HG03520 (cell line): Measurements from ENCODE around the gene CPLANE1.

Source experiments
- ATAC-seq: cut with Tn5 transposase; IDR thresholded peaks from one replicate; pipeline ENCODE4 v1.9.1; 2021; ENCODE audit warnings: mild to moderate bottlenecking, moderate library complexity; ENCODE audit not compliant: unreplicated experiment

The CPLANE1 gene

DNA sequence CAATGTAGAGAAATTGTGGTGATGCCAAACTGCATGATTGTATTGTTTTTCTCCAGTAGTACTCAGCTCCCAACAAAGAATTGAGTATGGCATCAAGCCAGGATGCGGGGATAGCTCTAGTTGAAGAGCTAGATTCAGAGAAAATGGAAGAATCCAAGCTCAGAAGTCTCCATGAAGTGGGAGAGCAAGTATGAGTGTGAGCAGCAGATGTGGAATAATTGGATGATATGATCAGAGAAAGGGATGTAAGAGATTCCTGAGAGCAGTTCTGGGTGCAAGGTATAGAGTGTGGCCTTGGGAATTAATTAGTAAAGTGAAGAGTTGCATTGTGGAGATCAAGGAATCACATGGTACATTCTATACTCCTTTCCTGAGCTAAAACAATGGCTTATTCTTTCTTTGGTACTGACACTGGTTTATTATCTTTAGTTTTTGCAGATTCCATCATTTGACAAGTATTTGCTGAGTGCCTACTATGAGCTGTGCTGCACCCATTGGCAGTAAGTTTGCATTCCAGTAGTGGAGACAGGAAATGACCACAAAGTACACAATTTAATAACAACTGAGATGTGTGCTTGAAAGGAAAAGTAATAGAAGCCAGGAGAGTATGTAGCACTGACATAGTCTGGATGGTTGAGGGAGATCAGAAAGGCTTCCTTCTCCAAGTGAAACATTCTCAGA lies 177.1 kb downstream of the CPLANE1 start:
- no peak for ATAC-seq

- ATAC-seq, result no peak
These were observed 177.7 kb downstream of the CPLANE1 start for GRCh38 chr5:37071487-37071886.

DNA sequence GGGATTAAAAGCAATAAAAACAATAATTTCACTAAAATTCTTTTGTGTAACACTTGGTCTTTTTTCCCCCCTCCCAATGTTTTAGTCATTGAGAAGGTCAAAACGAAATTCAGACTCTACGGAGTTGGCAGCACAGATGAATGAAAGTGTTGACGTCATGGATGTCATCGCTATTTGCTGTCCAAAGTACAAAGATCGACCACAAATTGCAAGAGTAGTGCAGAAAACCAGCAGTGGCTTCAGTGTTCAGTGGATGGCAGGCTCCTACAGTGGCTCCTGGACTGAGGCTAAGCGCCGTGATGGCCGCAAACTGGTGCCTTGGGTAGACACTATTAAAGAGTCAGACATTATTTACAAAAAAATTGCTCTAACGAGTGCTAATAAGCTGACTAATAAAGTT lies 184.7 kb downstream of the CPLANE1 start:
- no peak for ATAC-seq

DNA sequence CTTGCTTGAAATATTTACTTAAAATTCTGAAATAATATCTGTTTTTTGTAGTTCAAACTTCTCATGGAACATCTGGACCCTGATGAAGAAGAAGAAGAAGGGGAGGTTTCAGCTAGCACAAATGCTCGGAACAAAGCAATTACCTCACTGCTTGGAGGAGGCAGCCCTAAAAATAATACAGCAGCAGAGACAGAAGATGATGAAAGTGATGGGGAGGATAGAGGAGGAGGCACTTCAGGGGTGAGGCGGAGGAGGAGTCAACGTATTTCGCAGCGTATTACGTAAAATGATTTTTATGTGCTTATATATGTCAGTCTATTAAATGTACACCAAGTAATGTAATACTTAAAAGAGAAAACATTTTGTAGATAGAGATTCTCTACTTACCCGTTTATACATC lies 185.4 kb downstream of the CPLANE1 start:
- ATAC-seq, result no peak

GRCh38 chr5:37060030-37060429 lies 189.1 kb downstream of the CPLANE1 start:
- no peak for ATAC-seq

GRCh38 chr5:37056762-37057161 lies 192.4 kb downstream of the CPLANE1 start:
- ATAC-seq, result no peak
